ENCODE results near the gene CAV1. TPM values are rescaled to one million over a fixed set of nuclear protein-coding genes. Genes with fewer than 3 reads are reported as not detected.

CAV1 gene
- polyA plus RNA-seq, 1 donor from 2014 or later, result not detected

GRCh38 chr7:116592041-116592355 lies 67.2 kb downstream of the CAV1 start:
- Histone ChIP-seq H3K4me2 (ENCODE audit: low read length) (no peak overlapping the region), H3K27ac (ENCODE audit: low read length) (no peak overlapping the region), H3K9ac (ENCODE audit: low read length) (no peak overlapping the region), H2AFZ (ENCODE audit: low read depth, low read length) (no peak overlapping the region), H3K79me2 (replicated peaks; ENCODE audit: insufficient read depth, low read length) (no peaks in the 10 kb centered on the region), H3K4me3 (ENCODE audit: low read length) (no peak overlapping the region), H3F3A (ENCODE audit: insufficient read depth, low read length, poor library complexity, severe bottlenecking) (no peaks in the 10 kb centered on the region), H3K27me3 (ENCODE audit: insufficient read depth, low read depth, low read length) (no peaks in the 10 kb centered on the region), H3K36me3 (ENCODE audit: insufficient read depth, low read length) (no peaks in the 10 kb centered on the region), H3K9me2 (ENCODE audit: insufficient read depth, low read length) (no peaks in the 10 kb centered on the region), H3K9me3 (ENCODE audit: low read length) (no peaks in the 10 kb centered on the region), H4K20me1 (ENCODE audit: insufficient read depth) (no peaks in the 10 kb centered on the region)
- TF ChIP-seq MXI1 (conservative IDR thresholded peaks at IDR 0.05; ENCODE audit: poor library complexity, severe bottlenecking) (no peak), SMC3 (conservative IDR thresholded peaks at IDR 0.05; ENCODE audit: poor library complexity) (peak; percentile 48)
- TF ChIP-seq, protein P1, sequence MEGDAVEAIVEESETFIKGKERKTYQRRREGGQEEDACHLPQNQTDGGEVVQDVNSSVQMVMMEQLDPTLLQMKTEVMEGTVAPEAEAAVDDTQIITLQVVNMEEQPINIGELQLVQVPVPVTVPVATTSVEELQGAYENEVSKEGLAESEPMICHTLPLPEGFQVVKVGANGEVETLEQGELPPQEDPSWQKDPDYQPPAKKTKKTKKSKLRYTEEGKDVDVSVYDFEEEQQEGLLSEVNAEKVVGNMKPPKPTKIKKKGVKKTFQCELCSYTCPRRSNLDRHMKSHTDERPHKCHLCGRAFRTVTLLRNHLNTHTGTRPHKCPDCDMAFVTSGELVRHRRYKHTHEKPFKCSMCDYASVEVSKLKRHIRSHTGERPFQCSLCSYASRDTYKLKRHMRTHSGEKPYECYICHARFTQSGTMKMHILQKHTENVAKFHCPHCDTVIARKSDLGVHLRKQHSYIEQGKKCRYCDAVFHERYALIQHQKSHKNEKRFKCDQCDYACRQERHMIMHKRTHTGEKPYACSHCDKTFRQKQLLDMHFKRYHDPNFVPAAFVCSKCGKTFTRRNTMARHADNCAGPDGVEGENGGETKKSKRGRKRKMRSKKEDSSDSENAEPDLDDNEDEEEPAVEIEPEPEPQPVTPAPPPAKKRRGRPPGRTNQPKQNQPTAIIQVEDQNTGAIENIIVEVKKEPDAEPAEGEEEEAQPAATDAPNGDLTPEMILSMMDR (IDR thresholded peaks at IDR 0.05; ENCODE audit: poor library complexity, severe bottlenecking), result peak; percentile 26

DNA sequence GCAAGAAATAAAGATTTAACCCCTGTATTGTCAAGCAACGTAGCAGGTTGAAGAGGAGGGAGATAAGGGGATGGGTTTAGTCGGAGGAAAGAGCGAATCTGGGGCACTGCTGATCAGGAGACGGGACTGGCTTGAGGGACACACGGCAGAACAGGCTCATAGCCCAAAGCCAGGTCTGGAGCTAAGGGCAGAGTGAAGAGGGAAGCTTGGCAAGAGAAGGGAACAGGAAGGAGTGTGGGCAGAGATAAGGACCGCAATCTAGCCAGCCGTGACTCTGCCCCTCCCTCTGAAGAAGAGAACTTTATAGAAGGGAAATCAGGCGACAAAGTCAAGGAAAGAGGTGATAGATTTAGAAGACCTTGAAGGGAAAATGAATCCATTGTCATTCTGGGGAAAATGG lies 67.6 kb downstream of the CAV1 start:
- Histone ChIP-seq H3K4me3 (ENCODE audit: low read length) (no peak overlapping the region), H2AFZ (ENCODE audit: low read depth, low read length) (no peak overlapping the region), H3K9me2 (ENCODE audit: insufficient read depth, low read length) (no peaks in the 10 kb centered on the region), H3K27me3 (ENCODE audit: insufficient read depth, low read depth, low read length) (no peaks in the 10 kb centered on the region), H3K27ac (ENCODE audit: low read length) (no peak overlapping the region), H3K79me2 (replicated peaks; ENCODE audit: insufficient read depth, low read length) (no peaks in the 10 kb centered on the region), H3K9me3 (ENCODE audit: low read length) (no peaks in the 10 kb centered on the region), H3K36me3 (ENCODE audit: insufficient read depth, low read length) (no peaks in the 10 kb centered on the region), H4K20me1 (ENCODE audit: insufficient read depth) (no peaks in the 10 kb centered on the region), H3K4me2 (ENCODE audit: low read length) (no peak overlapping the region), H3F3A (ENCODE audit: insufficient read depth, low read length, poor library complexity, severe bottlenecking) (no peaks in the 10 kb centered on the region), H3K9ac (ENCODE audit: low read length) (no peak overlapping the region)
- TF ChIP-seq SMC3 (conservative IDR thresholded peaks at IDR 0.05; ENCODE audit: poor library complexity) (no peak), RAD21 (conservative IDR thresholded peaks at IDR 0.05) (no peak)

DNA sequence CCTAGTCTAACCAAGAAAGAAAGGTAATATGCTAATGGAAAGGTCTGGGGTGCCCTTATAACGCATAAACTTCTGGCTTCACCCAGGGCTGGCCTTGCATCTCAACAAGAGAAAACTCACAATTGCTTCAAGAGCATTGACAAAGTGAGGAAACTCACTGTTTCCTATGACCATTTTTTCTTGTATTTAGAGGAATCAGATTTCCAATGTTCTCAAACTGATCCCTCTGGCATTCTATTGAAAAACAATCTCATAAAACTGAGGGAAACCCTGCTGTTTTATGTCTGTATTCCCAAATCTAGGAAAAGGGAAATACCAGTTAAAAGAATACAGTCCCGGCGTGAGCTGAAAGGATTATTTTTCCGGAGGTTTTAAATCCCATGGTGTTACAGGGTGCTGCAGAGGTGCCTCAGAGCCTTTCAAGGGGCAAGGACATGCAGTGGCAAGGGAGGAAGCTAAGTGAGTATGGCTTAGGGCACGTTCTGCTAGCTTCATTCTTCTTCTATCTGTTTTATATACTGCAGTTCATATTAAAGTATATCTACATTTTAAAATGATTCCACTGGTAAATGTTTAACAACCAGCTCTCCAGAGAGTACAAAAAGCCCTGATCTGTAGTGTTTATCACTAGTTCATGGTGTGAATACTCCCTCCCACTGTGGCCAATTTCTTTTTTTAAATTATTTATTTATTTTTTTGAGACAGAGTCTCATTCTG lies 68.7 kb downstream of the CAV1 start:
- Histone ChIP-seq H4K20me1 (ENCODE audit: insufficient read depth) (no peaks in the 10 kb centered on the region), H3K27me3 (ENCODE audit: insufficient read depth, low read depth, low read length) (no peaks in the 10 kb centered on the region), H3K27ac (ENCODE audit: low read length) (no peak overlapping the region), H2AFZ (ENCODE audit: low read depth, low read length) (no peak overlapping the region), H3K4me3 (ENCODE audit: low read length) (no peak overlapping the region), H3K4me2 (ENCODE audit: low read length) (no peak overlapping the region), H3K9me2 (ENCODE audit: insufficient read depth, low read length) (no peaks in the 10 kb centered on the region), H3F3A (ENCODE audit: insufficient read depth, low read length, poor library complexity, severe bottlenecking) (no peaks in the 10 kb centered on the region), H3K9me3 (ENCODE audit: low read length) (no peaks in the 10 kb centered on the region), H3K9ac (ENCODE audit: low read length) (no peak overlapping the region), H3K79me2 (replicated peaks; ENCODE audit: insufficient read depth, low read length) (no peaks in the 10 kb centered on the region), H3K36me3 (ENCODE audit: insufficient read depth, low read length) (no peaks in the 10 kb centered on the region)
- TF ChIP-seq RAD21 (conservative IDR thresholded peaks at IDR 0.05), result no peak
- TF ChIP-seq EP300 (conservative IDR thresholded peaks at IDR 0.05; ENCODE audit: poor library complexity, severe bottlenecking), result no peak
- no peak for TF ChIP-seq TAF1 (IDR thresholded peaks at IDR 0.05; ENCODE audit: low read depth)

DNA sequence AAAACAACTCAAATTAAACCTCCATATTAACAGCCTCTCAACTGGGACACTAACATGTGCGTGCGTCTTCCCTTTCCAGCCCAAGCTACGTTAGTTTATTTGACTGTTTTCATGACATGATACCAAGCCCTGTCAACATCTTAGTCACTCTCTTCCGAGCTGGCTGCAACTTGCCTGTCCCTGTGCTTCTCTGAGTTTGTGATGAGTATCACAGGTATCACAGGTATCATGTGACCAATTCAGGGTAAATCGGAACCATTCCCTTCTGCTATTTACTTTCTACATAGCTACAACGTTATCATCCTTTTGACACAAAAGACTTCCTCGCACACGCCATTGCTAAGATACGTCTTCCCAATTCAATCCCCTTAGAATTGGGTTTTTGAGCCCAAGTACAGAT lies 70.2 kb downstream of the CAV1 start:
- Histone ChIP-seq H3F3A (ENCODE audit: insufficient read depth, low read length, poor library complexity, severe bottlenecking) (no peaks in the 10 kb centered on the region), H3K9me3 (ENCODE audit: low read length) (no peaks in the 10 kb centered on the region), H3K36me3 (ENCODE audit: insufficient read depth, low read length) (no peaks in the 10 kb centered on the region), H3K4me2 (ENCODE audit: low read length) (no peak overlapping the region), H3K4me3 (ENCODE audit: low read length) (no peak overlapping the region), H3K27ac (ENCODE audit: low read length) (no peak overlapping the region), H3K79me2 (replicated peaks; ENCODE audit: insufficient read depth, low read length) (no peaks in the 10 kb centered on the region), H3K9me2 (ENCODE audit: insufficient read depth, low read length) (no peaks in the 10 kb centered on the region), H2AFZ (ENCODE audit: low read depth, low read length) (no peak overlapping the region), H4K20me1 (ENCODE audit: insufficient read depth) (no peaks in the 10 kb centered on the region), H3K9ac (ENCODE audit: low read length) (no peak overlapping the region), H3K27me3 (ENCODE audit: insufficient read depth, low read depth, low read length) (no peaks in the 10 kb centered on the region)
- TF ChIP-seq, protein P2, sequence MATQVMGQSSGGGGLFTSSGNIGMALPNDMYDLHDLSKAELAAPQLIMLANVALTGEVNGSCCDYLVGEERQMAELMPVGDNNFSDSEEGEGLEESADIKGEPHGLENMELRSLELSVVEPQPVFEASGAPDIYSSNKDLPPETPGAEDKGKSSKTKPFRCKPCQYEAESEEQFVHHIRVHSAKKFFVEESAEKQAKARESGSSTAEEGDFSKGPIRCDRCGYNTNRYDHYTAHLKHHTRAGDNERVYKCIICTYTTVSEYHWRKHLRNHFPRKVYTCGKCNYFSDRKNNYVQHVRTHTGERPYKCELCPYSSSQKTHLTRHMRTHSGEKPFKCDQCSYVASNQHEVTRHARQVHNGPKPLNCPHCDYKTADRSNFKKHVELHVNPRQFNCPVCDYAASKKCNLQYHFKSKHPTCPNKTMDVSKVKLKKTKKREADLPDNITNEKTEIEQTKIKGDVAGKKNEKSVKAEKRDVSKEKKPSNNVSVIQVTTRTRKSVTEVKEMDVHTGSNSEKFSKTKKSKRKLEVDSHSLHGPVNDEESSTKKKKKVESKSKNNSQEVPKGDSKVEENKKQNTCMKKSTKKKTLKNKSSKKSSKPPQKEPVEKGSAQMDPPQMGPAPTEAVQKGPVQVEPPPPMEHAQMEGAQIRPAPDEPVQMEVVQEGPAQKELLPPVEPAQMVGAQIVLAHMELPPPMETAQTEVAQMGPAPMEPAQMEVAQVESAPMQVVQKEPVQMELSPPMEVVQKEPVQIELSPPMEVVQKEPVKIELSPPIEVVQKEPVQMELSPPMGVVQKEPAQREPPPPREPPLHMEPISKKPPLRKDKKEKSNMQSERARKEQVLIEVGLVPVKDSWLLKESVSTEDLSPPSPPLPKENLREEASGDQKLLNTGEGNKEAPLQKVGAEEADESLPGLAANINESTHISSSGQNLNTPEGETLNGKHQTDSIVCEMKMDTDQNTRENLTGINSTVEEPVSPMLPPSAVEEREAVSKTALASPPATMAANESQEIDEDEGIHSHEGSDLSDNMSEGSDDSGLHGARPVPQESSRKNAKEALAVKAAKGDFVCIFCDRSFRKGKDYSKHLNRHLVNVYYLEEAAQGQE (IDR thresholded peaks at IDR 0.05; ENCODE audit: borderline replicate concordance), result no peak
- TF ChIP-seq, protein P1 (IDR thresholded peaks at IDR 0.05; ENCODE audit: poor library complexity, severe bottlenecking), result no peak
- TF ChIP-seq TAF1 (IDR thresholded peaks at IDR 0.05; ENCODE audit: low read depth), result no peak
- no peak for TF ChIP-seq POLR2AphosphoS5 (IDR thresholded peaks at IDR 0.05)
- TF ChIP-seq EP300 (conservative IDR thresholded peaks at IDR 0.05; ENCODE audit: poor library complexity, severe bottlenecking), result no peak
- TF ChIP-seq MXI1 (conservative IDR thresholded peaks at IDR 0.05; ENCODE audit: poor library complexity, severe bottlenecking), result no peak
- TF ChIP-seq EZH2 (IDR thresholded peaks at IDR 0.05; ENCODE audit: borderline replicate concordance, insufficient read depth, low read length, poor library complexity, severe bottlenecking), result no peak
- TF ChIP-seq SMC3 (conservative IDR thresholded peaks at IDR 0.05; ENCODE audit: poor library complexity), result no peak
- TF ChIP-seq RAD21 (conservative IDR thresholded peaks at IDR 0.05), result no peak
